ENCODE measurements around the gene AJM1. TPM values are rescaled to one million over a fixed set of nuclear protein-coding genes. Genes with fewer than 3 reads are reported as not detected.

AJM1 gene
- total and polyA plus RNA-seq, 2 of the 8 experiments (the other 6 are each of a cell fraction or from before 2014, with no cell fraction given) = 0.12 to 0.97 TPM

GRCh38 chr9:136837146-136837855 is 5.0 kb upstream of the AJM1 start:
- Histone ChIP-seq H2BK12ac (ENCODE audit: low read depth, low read length) (no peak overlapping the region), H3K9ac (replicated peaks in 1 of 4; ENCODE audit: extremely low read depth in 1 of 4, low read depth in 3 of 4, low read length in 3 of 4) (no peak overlapping the region), H2AK5ac (ENCODE audit: low read depth, low read length) (no peak overlapping the region), H2BK20ac (ENCODE audit: low read length) (no peak overlapping the region), H3K18ac (ENCODE audit: extremely low read depth, low read length) (no peak overlapping the region), H3K27ac (ENCODE audit: low read depth, low read length) (no peak overlapping the region), H4K5ac (ENCODE audit: insufficient read length, low read depth, low read length) (no peak overlapping the region), H3K4me3 (ENCODE audit: extremely low read depth in 1 of 4, insufficient read depth in 2 of 4, low read depth in 3 of 4, low read length in 4 of 4) (no peak overlapping the region), H2BK5ac (ENCODE audit: low read depth, low read length) (no peak overlapping the region), H3K79me1 (ENCODE audit: low read depth, low read length) (no peaks in the 10 kb centered on the region), H3K4me1 (replicated peaks in 1 of 4; ENCODE audit: control insufficient read depth in 3 of 4, insufficient read depth in 4 of 4, low read length in 3 of 4) (peaks cover 5 to 21% (median 14%) of the 10 kb centered on the region in 4 experiments), H3K36me3 (ENCODE audit: control insufficient read depth in 2 of 4, insufficient read depth in 4 of 4, low read length in 3 of 4) (peaks cover 0 to 29% (median 4%) of the 10 kb centered on the region in 4 experiments; a peak in 3 of 8 replicates), H4K8ac (ENCODE audit: extremely low read depth, insufficient read depth, low read length) (no peak overlapping the region), H3K23me2 (ENCODE audit: low read depth, low read length) (no peaks in the 10 kb centered on the region), H3K79me2 (ENCODE audit: control insufficient read depth in 1 of 2, insufficient read depth in 2 of 2, low read length in 2 of 2) (no peaks in the 10 kb centered on the region), H2BK120ac (replicated peaks; ENCODE audit: low read depth, low read length) (no peak overlapping the region), H3K4me2 (ENCODE audit: insufficient read depth in 1 of 2, low read depth in 2 of 2, low read length in 2 of 2) (no peak overlapping the region), H3K14ac (ENCODE audit: insufficient read length) (no peak overlapping the region), H4K20me1 (replicated peaks in 1 of 2; ENCODE audit: control insufficient read depth in 1 of 2, insufficient read depth in 2 of 2, low read length in 2 of 2) (peaks cover 0 to 6% of the 10 kb centered on the region in 2 experiments), H3K27me3 (replicated peaks in 1 of 4; ENCODE audit: control insufficient read depth in 3 of 4, extremely low read depth in 1 of 4, insufficient read depth in 3 of 4, low read length in 3 of 4) (no peaks in the 10 kb centered on the region), H4K91ac (replicated peaks; ENCODE audit: insufficient read length, low read length) (no peak overlapping the region), H2AFZ (ENCODE audit: low read length) (no peak overlapping the region), H3K56ac (replicated peaks; ENCODE audit: insufficient read length, low read depth, low read length) (no peak overlapping the region), H3K9me3 (ENCODE audit: insufficient read depth in 2 of 2, low read depth in 1 of 2, low read length in 1 of 2) (no peaks in the 10 kb centered on the region), H3K23ac (ENCODE audit: insufficient read length) (no peak overlapping the region), H3K4ac (replicated peaks; ENCODE audit: insufficient read length, low read depth, low read length) (no peak overlapping the region), H2BK15ac (ENCODE audit: low read length) (no peak overlapping the region)
- DNase-seq (ENCODE audit: low read depth in 1 of 2, low spot score in 2 of 2) (no peak), FAIRE-seq (no peak)
- WGBS, 2 experiments (ENCODE audit: extremely low coverage in 1 of 2, insufficient coverage in 1 of 2, insufficient read length in 1 of 2, insufficient replicate concordance in 2 of 2, low coverage in 1 of 2, low lambda C conversion rate in 2 of 2, missing lambda C conversion rate in 1 of 2) = 98% methylated on average over 9 of the region's 27 CpGs; no CpG with 5 or more reads in 1 of the 2 experiments
- ChIA-PET CTCF (ENCODE audit: partially characterized antibody) (interaction anchor here (0.6 to 8.9 kb wide), 5 partner anchors 16 to 232 kb away, joined by 3 to 131 read pairs (median 4); no protein-coding TSS in a partner anchor), POLR2A (ENCODE audit: partially characterized antibody) (interaction anchor here (0.7 to 20.5 kb wide), 7 partner anchors 9 to 107 kb away, joined by 3 to 248 read pairs (median 4); partner anchors contain the start of gene MAMDC4)
- TF ChIP-seq ZNF274 (IDR thresholded peaks at IDR 0.05; ENCODE audit: borderline replicate concordance, extremely low read depth, low read length) (no peak), RAD21 (IDR thresholded peaks at IDR 0.05 in 1 of 2, conservative IDR thresholded peaks at IDR 0.05 in 1 of 2; ENCODE audit: low read depth in 2 of 2, low read length in 2 of 2) (no peak), SIRT6 (IDR thresholded peaks at IDR 0.05; ENCODE audit: low read length) (no peak), SP2 (IDR thresholded peaks at IDR 0.05; ENCODE audit: low read length) (no peak), HDAC2 (IDR thresholded peaks at IDR 0.05; ENCODE audit: borderline replicate concordance in 1 of 2, low read depth in 2 of 2, low read length in 2 of 2) (no peak), CTCF (IDR thresholded peaks at IDR 0.05; ENCODE audit: control extremely low read depth in 1 of 3, insufficient read depth in 1 of 3, low read depth in 1 of 3, low read length in 3 of 3) (no peak), JUND (IDR thresholded peaks at IDR 0.05; ENCODE audit: low read length) (no peak)

Data from H1 (cell line).